ENCODE data around the gene FAT1. TPM values are rescaled to one million over a fixed set of nuclear protein-coding genes. Genes with fewer than 3 reads are reported as not detected.

Gene FAT1
- total RNA-seq, 1 donor from 2014 or later, result 173 TPM

GRCh38 chr4:186647821-186648220, 75.8 kb downstream of the FAT1 start:
- Histone ChIP-seq H3K4me1 (ENCODE audit: control insufficient read depth in 3 of 3, insufficient read depth in 3 of 3, low read length in 3 of 3) (peaks cover 0 to 3% (median 3%) of the 10 kb centered on the region in 3 donors), H3K4me3 (ENCODE audit: low read length in 3 of 3) (no peak overlapping the region), H3K27me3 (ENCODE audit: control insufficient read depth in 3 of 3, insufficient read depth in 3 of 3, low read length in 3 of 3) (peaks cover 0 to 4% (median 0%) of the 10 kb centered on the region in 3 donors), H3K9me3 (ENCODE audit: control insufficient read depth in 3 of 3, low read length in 3 of 3) (peaks cover 0 to 2% (median 0%) of the 10 kb centered on the region in 3 donors), H3K36me3 (ENCODE audit: control insufficient read depth in 3 of 3, insufficient read depth in 3 of 3, low read length in 3 of 3) (no peaks in the 10 kb centered on the region), H3K9ac (ENCODE audit: low read depth in 1 of 3, low read length in 3 of 3) (no peak overlapping the region), H3K27ac (ENCODE audit: low read depth, low read length) (no peak overlapping the region)

GRCh38 chr4:186644737-186645261, 78.9 kb downstream of the FAT1 start:
- no peaks in the 10 kb centered on the region for H3K9me3 ChIP-seq (ENCODE audit: control insufficient read depth in 3 of 3, low read length in 3 of 3)
- no peak overlapping the region for H3K4me3 ChIP-seq (ENCODE audit: low read length in 3 of 3)
- H3K9ac ChIP-seq (ENCODE audit: low read depth in 1 of 3, low read length in 3 of 3), result no peak overlapping the region
- H3K36me3 ChIP-seq (ENCODE audit: control insufficient read depth in 3 of 3, insufficient read depth in 3 of 3, low read length in 3 of 3), result no peaks in the 10 kb centered on the region
- H3K27ac ChIP-seq (ENCODE audit: low read depth, low read length), result no peak overlapping the region
- no peaks in the 10 kb centered on the region for H3K27me3 ChIP-seq (ENCODE audit: control insufficient read depth in 3 of 3, insufficient read depth in 3 of 3, low read length in 3 of 3)
- H3K4me1 ChIP-seq (ENCODE audit: control insufficient read depth in 3 of 3, insufficient read depth in 3 of 3, low read length in 3 of 3), result no peaks in the 10 kb centered on the region

DNA sequence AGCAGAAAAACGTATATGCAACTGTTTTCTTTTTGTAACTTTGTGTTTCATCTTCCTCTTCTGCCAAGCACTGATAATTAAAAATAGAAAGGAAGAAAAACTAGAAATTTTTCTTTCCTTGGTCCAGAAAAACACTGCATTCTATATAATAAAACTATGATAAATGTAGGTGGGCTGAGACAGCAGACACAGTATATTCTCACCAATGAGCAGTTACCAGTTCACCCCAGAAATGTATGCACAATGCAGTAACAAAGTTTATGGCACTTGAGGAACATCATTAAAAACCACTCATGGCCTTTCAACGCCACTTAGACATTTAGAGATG, 79.4 kb downstream of the FAT1 start:
- Histone ChIP-seq H3K4me3 (ENCODE audit: low read length in 3 of 3) (no peak overlapping the region), H3K9me3 (ENCODE audit: control insufficient read depth in 3 of 3, low read length in 3 of 3) (no peaks in the 10 kb centered on the region), H3K36me3 (ENCODE audit: control insufficient read depth in 3 of 3, insufficient read depth in 3 of 3, low read length in 3 of 3) (no peaks in the 10 kb centered on the region), H3K27ac (ENCODE audit: low read depth, low read length) (no peak overlapping the region), H3K4me1 (ENCODE audit: control insufficient read depth in 3 of 3, insufficient read depth in 3 of 3, low read length in 3 of 3) (no peaks in the 10 kb centered on the region), H3K9ac (ENCODE audit: low read depth in 1 of 3, low read length in 3 of 3) (no peak overlapping the region), H3K27me3 (ENCODE audit: control insufficient read depth in 3 of 3, insufficient read depth in 3 of 3, low read length in 3 of 3) (no peaks in the 10 kb centered on the region)

- Histone ChIP-seq H3K9ac (ENCODE audit: low read depth in 1 of 3, low read length in 3 of 3) (no peak overlapping the region), H3K36me3 (ENCODE audit: control insufficient read depth in 3 of 3, insufficient read depth in 3 of 3, low read length in 3 of 3) (no peaks in the 10 kb centered on the region), H3K27ac (ENCODE audit: low read depth, low read length) (no peak overlapping the region), H3K27me3 (ENCODE audit: control insufficient read depth in 3 of 3, insufficient read depth in 3 of 3, low read length in 3 of 3) (no peaks in the 10 kb centered on the region), H3K4me1 (ENCODE audit: control insufficient read depth in 3 of 3, insufficient read depth in 3 of 3, low read length in 3 of 3) (no peaks in the 10 kb centered on the region), H3K4me3 (ENCODE audit: low read length in 3 of 3) (no peak overlapping the region), H3K9me3 (ENCODE audit: control insufficient read depth in 3 of 3, low read length in 3 of 3) (no peaks in the 10 kb centered on the region)
Observed at GRCh38 chr4:186643501-186644310, 80.0 kb downstream of the FAT1 start.

- H3K9ac ChIP-seq (ENCODE audit: low read depth in 1 of 3, low read length in 3 of 3), result no peak overlapping the region
- no peaks in the 10 kb centered on the region for H3K36me3 ChIP-seq (ENCODE audit: control insufficient read depth in 3 of 3, insufficient read depth in 3 of 3, low read length in 3 of 3)
- H3K4me3 ChIP-seq (ENCODE audit: low read length in 3 of 3), result no peak overlapping the region
- H3K27me3 ChIP-seq (ENCODE audit: control insufficient read depth in 3 of 3, insufficient read depth in 3 of 3, low read length in 3 of 3), result no peaks in the 10 kb centered on the region
- H3K4me1 ChIP-seq (ENCODE audit: control insufficient read depth in 3 of 3, insufficient read depth in 3 of 3, low read length in 3 of 3), result no peaks in the 10 kb centered on the region
- no peak overlapping the region for H3K27ac ChIP-seq (ENCODE audit: low read depth, low read length)
- no peaks in the 10 kb centered on the region for H3K9me3 ChIP-seq (ENCODE audit: control insufficient read depth in 3 of 3, low read length in 3 of 3)
Observed at GRCh38 chr4:186642998-186643397, 80.7 kb downstream of the FAT1 start.

DNA sequence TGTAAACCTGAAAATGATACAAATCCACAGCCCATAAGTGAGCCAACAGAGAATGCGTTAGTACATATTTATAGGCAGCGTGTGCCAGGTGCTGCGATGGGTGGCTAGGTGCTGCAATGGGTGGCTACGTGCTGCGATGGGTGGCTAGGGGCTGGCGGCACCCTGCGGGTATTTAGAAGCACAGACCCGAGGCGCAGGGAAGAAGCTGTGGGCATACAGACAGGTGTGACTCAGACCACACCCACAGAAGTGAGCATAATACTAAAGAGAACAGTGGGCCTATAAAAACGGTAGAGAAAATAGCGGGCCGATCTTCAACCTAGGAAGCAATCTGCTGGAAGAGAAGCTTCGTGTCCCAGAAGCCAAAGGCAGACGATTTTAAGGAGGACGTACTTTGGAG, 81.1 kb downstream of the FAT1 start:
- Histone ChIP-seq H3K4me3 (ENCODE audit: low read length in 3 of 3) (no peak overlapping the region), H3K36me3 (ENCODE audit: control insufficient read depth in 3 of 3, insufficient read depth in 3 of 3, low read length in 3 of 3) (no peaks in the 10 kb centered on the region), H3K9me3 (ENCODE audit: control insufficient read depth in 3 of 3, low read length in 3 of 3) (no peaks in the 10 kb centered on the region), H3K9ac (ENCODE audit: low read depth in 1 of 3, low read length in 3 of 3) (no peak overlapping the region), H3K27me3 (ENCODE audit: control insufficient read depth in 3 of 3, insufficient read depth in 3 of 3, low read length in 3 of 3) (no peaks in the 10 kb centered on the region), H3K4me1 (ENCODE audit: control insufficient read depth in 3 of 3, insufficient read depth in 3 of 3, low read length in 3 of 3) (no peaks in the 10 kb centered on the region), H3K27ac (ENCODE audit: low read depth, low read length) (no peak overlapping the region)

GRCh38 chr4:186634591-186635128, 89.0 kb downstream of the FAT1 start:
- Histone ChIP-seq H3K9me3 (ENCODE audit: control insufficient read depth in 3 of 3, low read length in 3 of 3) (peaks cover 0 to 2% (median 0%) of the 10 kb centered on the region in 3 donors), H3K4me3 (ENCODE audit: low read length in 3 of 3) (no peak overlapping the region), H3K9ac (ENCODE audit: low read depth in 1 of 3, low read length in 3 of 3) (no peak overlapping the region), H3K4me1 (ENCODE audit: control insufficient read depth in 3 of 3, insufficient read depth in 3 of 3, low read length in 3 of 3) (no peaks in the 10 kb centered on the region), H3K36me3 (ENCODE audit: control insufficient read depth in 3 of 3, insufficient read depth in 3 of 3, low read length in 3 of 3) (peaks cover 0 to 14% (median 0%) of the 10 kb centered on the region in 3 donors), H3K27me3 (ENCODE audit: control insufficient read depth in 3 of 3, insufficient read depth in 3 of 3, low read length in 3 of 3) (no peaks in the 10 kb centered on the region), H3K27ac (ENCODE audit: low read depth, low read length) (no peak overlapping the region)

GRCh38 chr4:186633844-186634243, 89.8 kb downstream of the FAT1 start:
- Histone ChIP-seq H3K27me3 (ENCODE audit: control insufficient read depth in 3 of 3, insufficient read depth in 3 of 3, low read length in 3 of 3) (no peaks in the 10 kb centered on the region), H3K4me3 (ENCODE audit: low read length in 3 of 3) (no peak overlapping the region), H3K27ac (ENCODE audit: low read depth, low read length) (no peak overlapping the region), H3K4me1 (ENCODE audit: control insufficient read depth in 3 of 3, insufficient read depth in 3 of 3, low read length in 3 of 3) (no peaks in the 10 kb centered on the region), H3K36me3 (ENCODE audit: control insufficient read depth in 3 of 3, insufficient read depth in 3 of 3, low read length in 3 of 3) (peaks cover 0 to 14% (median 0%) of the 10 kb centered on the region in 3 donors), H3K9ac (ENCODE audit: low read depth in 1 of 3, low read length in 3 of 3) (no peak overlapping the region), H3K9me3 (ENCODE audit: control insufficient read depth in 3 of 3, low read length in 3 of 3) (peaks cover 0 to 2% (median 0%) of the 10 kb centered on the region in 3 donors)

- Histone ChIP-seq H3K9me3 (ENCODE audit: control insufficient read depth in 3 of 3, low read length in 3 of 3) (peaks cover 0 to 2% (median 0%) of the 10 kb centered on the region in 3 donors), H3K4me3 (ENCODE audit: low read length in 3 of 3) (no peak overlapping the region), H3K27me3 (ENCODE audit: control insufficient read depth in 3 of 3, insufficient read depth in 3 of 3, low read length in 3 of 3) (no peaks in the 10 kb centered on the region), H3K4me1 (ENCODE audit: control insufficient read depth in 3 of 3, insufficient read depth in 3 of 3, low read length in 3 of 3) (no peaks in the 10 kb centered on the region), H3K9ac (ENCODE audit: low read depth in 1 of 3, low read length in 3 of 3) (no peak overlapping the region), H3K36me3 (ENCODE audit: control insufficient read depth in 3 of 3, insufficient read depth in 3 of 3, low read length in 3 of 3) (peaks cover 0 to 21% (median 0%) of the 10 kb centered on the region in 3 donors), H3K27ac (ENCODE audit: low read depth, low read length) (no peak overlapping the region)
Observed at GRCh38 chr4:186630128-186630527, 93.5 kb downstream of the FAT1 start.

- H3K9ac ChIP-seq (ENCODE audit: low read depth in 1 of 3, low read length in 3 of 3), result no peak overlapping the region
- no peaks in the 10 kb centered on the region for H3K4me1 ChIP-seq (ENCODE audit: control insufficient read depth in 3 of 3, insufficient read depth in 3 of 3, low read length in 3 of 3)
- H3K36me3 ChIP-seq (ENCODE audit: control insufficient read depth in 3 of 3, insufficient read depth in 3 of 3, low read length in 3 of 3), result peaks cover 0 to 21% (median 0%) of the 10 kb centered on the region in 3 donors
- no peak overlapping the region for H3K4me3 ChIP-seq (ENCODE audit: low read length in 3 of 3)
- no peak overlapping the region for H3K27ac ChIP-seq (ENCODE audit: low read depth, low read length)
- peaks cover 0 to 2% (median 0%) of the 10 kb centered on the region in 3 donors for H3K9me3 ChIP-seq (ENCODE audit: control insufficient read depth in 3 of 3, low read length in 3 of 3)
- no peaks in the 10 kb centered on the region for H3K27me3 ChIP-seq (ENCODE audit: control insufficient read depth in 3 of 3, insufficient read depth in 3 of 3, low read length in 3 of 3)
Observed at GRCh38 chr4:186628058-186628711, 95.5 kb downstream of the FAT1 start.

Data from skeletal muscle tissue (tissue), 4 donors.